KG1 (cell line): ENCODE data around the gene ERBB2.

Source experiments
- DNase-seq: peaks from one replicate; lab custom pipeline; 2025; lab: John Stamatoyannopoulos, UW

Gene ERBB2

GRCh38 chr17:39699818-39700147, at the start of gene ERBB2:
Gene ERBB2 (plus strand): TSS chr17:39700064. CDS start chr17:39700239, 175 bp downstream.
- DNase-seq, result no peak

GRCh38 chr17:39650121-39650579, 49.7 kb upstream of the ERBB2 start:
- DNase-seq, result no peak

- DNase-seq, result no peak
Observed at GRCh38 chr17:39651923-39652586, 47.8 kb upstream of the ERBB2 start.

GRCh38 chr17:39652587-39653315, 47.1 kb upstream of the ERBB2 start:
- DNase-seq, result no peak

- DNase-seq, result no peak
Observed at GRCh38 chr17:39653316-39653661, 46.6 kb upstream of the ERBB2 start.

- no peak for DNase-seq
Observed at GRCh38 chr17:39653662-39654331, 46.1 kb upstream of the ERBB2 start.

GRCh38 chr17:39655105-39655504, 44.8 kb upstream of the ERBB2 start:
- no peak for DNase-seq

DNA sequence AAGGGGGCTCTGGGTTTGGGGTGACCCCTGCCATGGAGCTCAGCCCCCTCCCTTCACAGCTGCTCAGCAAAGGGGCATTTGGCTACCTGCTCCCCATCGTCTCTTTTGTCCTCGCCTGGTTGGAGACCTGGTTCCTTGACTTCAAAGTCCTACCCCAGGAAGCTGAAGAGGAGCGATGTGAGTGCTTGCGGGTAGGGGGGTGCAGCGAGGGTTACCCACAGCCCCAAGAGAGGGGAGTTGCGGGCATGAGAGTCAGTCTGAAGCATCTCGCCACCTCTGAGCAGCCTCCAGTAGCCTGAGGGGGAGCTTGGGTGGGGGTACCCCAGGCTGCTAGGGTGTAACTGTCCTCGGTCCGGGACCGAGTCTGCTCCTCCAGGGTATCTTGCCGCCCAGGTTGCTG, 41.5 kb upstream of the ERBB2 start:
- DNase-seq, result no peak

GRCh38 chr17:39658760-39659159, 41.1 kb upstream of the ERBB2 start:
- no peak for DNase-seq

DNA sequence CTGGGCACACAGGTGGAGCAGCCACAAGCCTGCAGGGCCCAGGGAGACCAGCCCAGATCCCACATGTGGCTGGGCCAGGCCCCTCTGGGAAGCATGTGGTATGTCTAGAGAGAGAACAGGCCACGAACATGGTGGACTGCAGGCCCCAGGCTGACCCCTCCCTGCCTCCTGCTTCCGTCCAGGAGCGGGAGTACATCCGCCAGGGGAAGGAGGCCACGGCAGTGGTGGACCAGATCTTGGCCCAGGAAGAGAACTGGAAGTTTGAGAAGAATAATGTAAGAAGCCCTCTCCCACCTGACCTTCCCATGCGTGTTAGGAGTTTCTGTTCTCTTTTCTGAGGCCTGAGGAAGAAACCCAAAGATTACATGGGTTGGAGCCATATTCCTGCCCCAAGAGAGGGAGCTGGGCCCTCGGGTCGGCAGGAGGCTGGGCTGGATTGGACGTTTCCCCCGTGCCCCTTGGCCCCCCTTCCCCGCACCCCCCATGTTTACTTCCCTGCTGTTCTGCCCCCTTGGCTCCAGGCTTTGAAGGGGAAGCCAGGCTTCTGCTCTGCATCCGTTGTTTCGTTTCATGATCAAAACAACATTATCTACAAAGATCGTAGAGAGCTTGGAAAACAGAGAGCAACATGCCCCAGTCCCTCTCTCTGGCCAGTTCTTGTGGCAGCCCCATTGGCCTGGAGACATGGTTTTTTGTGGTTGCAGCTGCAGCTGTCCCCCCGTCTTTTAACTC, 40.4 kb upstream of the ERBB2 start:
- no peak for DNase-seq

GRCh38 chr17:39660011-39660360, 39.9 kb upstream of the ERBB2 start:
- DNase-seq, result no peak

DNA sequence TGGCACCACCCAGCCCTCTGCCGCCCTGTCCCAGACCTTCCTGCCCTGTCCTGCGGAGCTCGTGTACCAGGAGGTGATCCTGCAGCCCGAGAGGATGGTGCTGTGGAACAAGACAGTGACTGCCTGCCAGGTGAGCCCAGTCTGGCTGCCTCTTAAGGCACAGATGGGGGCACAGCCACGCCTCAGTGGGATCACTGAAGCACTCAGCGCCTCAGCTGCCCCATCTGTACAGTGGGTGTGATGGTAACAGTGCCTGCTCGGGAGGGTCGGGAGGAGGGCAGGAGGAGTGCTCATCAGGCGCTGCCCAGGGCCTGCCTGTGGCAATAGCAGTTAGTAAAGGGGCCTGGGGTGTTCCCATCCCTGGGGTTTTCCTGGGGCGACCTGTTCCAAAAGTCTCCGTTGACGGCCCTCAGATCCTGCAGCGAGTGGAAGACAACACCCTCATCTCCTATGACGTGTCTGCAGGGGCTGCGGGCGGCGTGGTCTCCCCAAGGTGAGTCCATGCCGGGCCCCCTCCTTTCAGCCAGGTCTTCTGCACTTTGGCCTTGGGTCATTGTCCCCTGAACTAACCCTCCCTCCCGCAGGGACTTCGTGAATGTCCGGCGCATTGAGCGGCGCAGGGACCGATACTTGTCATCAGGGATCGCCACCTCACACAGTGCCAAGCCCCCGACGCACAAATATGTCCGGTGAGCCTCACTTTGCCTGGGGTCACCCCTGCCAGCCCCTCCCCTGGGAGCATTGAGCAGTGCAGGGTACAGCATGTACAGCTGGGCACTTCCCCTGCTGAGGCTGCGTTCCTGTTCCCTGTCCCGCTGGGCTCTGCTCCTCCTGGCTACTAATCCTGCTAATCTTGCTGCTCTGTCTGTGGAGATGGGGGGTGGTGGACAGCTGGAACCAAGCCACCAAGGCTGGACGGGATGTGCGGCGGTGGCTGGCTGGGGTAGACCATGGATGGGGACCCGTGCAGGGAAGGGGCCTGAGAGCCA, 39.2 kb upstream of the ERBB2 start:
- no peak for DNase-seq

GRCh38 chr17:39661744-39662541, 37.9 kb upstream of the ERBB2 start:
- DNase-seq, result no peak

GRCh38 chr17:39662551-39663339, 37.1 kb upstream of the ERBB2 start:
- DNase-seq, result no peak

DNA sequence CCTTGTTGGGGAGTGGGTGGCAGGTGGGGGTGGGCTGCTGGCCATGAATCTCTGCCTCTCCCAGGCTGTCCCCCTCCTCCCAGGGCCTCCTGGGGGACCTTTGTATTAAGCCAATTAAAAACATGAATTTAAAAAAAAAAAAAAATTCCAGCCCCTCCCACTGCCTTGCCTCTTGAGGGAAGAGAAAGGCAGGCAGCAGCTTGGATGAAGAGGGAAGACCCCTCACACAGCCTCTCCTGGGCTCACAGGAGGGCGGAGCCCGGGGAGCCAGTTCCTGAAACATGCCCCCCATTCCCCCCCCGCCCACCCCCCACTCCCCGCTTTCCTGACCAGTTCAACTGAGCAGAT, 36.5 kb upstream of the ERBB2 start:
- no peak for DNase-seq

DNA sequence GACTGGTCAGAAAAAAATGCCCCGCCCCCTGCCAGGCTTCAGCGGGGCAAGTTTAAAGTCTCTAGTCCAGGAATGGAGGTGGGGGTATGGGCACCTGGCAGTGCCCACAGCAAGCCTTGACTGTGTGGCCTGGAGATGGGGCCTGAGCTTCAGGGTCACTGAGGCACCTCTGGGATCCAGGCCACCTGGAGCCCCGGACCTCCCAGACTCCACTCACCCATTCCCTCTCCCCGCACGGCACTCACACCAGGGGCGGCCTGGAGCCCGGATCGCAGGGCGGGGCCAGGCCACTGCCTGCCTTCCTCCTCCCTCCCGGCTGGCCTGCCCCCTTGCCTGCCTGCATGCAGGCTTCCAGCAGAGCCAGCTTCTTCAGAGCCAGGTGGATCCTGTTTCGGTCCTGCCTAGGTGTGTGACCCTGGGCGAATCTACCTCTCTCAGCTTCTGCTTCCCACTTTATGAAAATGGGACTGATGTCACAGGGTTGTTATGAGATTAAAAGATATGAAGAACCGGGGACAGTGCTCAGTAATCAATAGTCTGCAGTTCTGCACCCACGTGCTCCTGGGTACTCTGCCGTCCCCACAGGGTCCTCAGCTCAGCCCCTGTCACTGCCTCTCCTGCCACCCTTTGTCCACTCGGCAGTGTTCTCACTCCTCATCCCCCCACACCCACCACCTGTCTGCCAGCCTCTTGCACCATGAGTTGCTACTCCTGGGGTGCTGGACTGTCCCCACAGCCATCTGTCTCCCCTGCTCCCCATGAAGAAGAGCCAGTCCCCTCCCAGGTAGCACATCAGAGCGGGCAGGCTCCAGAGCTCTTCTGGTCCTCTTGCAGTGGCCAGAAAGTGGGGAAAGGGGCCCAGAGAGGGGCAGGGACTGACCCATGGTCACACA, 35.9 kb upstream of the ERBB2 start:
- no peak for DNase-seq

DNA sequence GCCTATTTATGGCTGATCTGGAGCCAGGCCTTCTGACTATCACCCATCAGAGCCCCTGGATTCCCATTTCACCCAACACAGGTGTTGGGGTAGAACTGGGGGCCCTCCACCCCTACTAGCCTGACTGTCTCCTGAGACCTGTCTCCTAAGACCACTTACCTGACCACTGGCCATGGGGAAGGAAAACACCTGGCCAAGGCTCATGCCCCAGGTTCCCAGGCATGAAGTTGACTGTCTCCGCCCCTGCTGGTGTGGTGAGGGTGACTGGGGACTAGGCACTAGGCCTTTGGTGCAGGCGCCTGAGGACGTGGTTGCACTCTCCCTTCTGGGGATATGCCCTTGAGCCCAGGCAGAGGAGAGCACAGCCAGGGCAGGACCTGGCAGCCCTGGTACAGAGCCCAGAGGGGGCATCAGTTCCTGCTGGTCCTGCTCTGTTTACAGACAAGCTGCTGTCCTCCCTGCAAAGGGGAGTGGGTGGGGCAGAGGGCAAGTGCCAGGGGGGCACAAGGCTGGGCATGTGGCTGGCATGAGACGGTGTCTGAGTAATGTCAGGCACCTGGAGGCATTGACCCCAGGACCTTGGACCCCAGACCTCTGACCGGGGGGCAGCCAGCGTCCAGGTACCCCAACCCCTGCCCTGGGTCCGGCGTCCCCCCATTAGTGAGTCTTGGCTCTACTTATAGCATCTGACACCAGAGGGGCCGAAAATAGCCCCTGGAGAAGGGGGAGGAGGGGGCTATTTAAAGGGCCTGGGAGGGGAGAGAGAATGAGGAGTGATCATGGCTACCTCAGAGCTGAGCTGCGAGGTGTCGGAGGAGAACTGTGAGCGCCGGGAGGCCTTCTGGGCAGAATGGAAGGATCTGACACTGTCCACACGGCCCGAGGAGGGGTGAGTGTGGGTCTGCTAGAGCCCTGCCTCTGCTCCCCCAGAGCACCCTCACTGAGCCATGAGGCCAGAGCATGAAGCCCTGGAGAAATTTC, 35.0 kb upstream of the ERBB2 start, which contains the start of gene TCAP:
TCAP (plus strand) TSS at position 769 of the 981 bp plus-strand sequence; CDS start at position 780, 11 bp downstream.
- no peak for DNase-seq
